K562 (cell line): ENCODE results near the gene CTDNEP1. TPM values are rescaled to one million over a fixed set of nuclear protein-coding genes. Genes with fewer than 3 reads are reported as not detected.

ENCODE experiments used
- ATAC-seq: fragments of 200-7000 bp; cut with Tn5 transposase; 3 replicates; pipeline ENCODE4 v1.9.1; 2020; ENCODE audit warnings: moderate library complexity
- BruUV-seq: library from RNA; stranded (reverse); fragments of 400-500 nt; replicated peaks from 2 replicates; lab custom pipeline; 2021; lab: Mats Ljungman, UMichigan
- CTCF ChIA-PET: fragments of 300-600 bp; formaldehyde crosslinking; extraction: SDS; loops from one replicate; lab custom pipeline; 2021; ENCODE audit warnings: low intra/inter-chr PET ratio; lab: Yijun Ruan, JAX
- POLR2A ChIA-PET: fragments of 300-600, 350-650 bp; sonication (Branson Sonifier 250); formaldehyde crosslinking; extraction: SDS; loops from one replicate; lab custom pipeline; 2021; ENCODE audit warnings: antibody characterized with exemption, inconsistent platforms; lab: Yijun Ruan, JAX
- DNase-seq, 4 experiments: peaks; one replicate each; pipeline versions ENCODE4 v3.0.0 to v3.0.0-alpha.2; 2011 to 2018; ENCODE audit warnings: low spot score in 3 of 4, mixed read lengths in 3 of 4; ENCODE audit errors: extremely low read depth in 1 of 4
- FAIRE-seq: peaks from 2 replicates; lab custom pipeline; 2011; peaks lifted over from hg19 to GRCh38; lab: Jason Lieb, UNC
- H2AFZ ChIP-seq: 2 replicates; pipeline ENCODE4 v1.6.0; 2011; ENCODE audit warnings: low read depth, low read length, control low read depth, inconsistent platforms
- H3K27ac ChIP-seq: fragments of 200-600 bp; 3 replicates; pipeline ENCODE4 v1.8.0; 2011; ENCODE audit warnings: low read depth, mild to moderate bottlenecking, control low read depth, inconsistent platforms, low read length, moderate library complexity, mixed read lengths; ENCODE audit errors: extremely low read depth
- H3K27me3 ChIP-seq, 2 experiments: fragments of 300-600 bp in 1 of 2; 2 replicates in 1 of 2; 3 replicates in 1 of 2; pipeline versions ENCODE4 v1.6.0 to v1.8.0; 2011; ENCODE audit warnings: inconsistent platforms in 2 of 2, low read length in 2 of 2, mild to moderate bottlenecking in 1 of 2, mixed read lengths in 1 of 2, moderate library complexity in 1 of 2; ENCODE audit not compliant: control insufficient read depth in 2 of 2, insufficient read depth in 2 of 2
- H3K36me3 ChIP-seq: fragments of 300-600 bp; 3 replicates; pipeline ENCODE4 v1.8.0; 2011; ENCODE audit warnings: mild to moderate bottlenecking, low read length, inconsistent platforms; ENCODE audit not compliant: control insufficient read depth, insufficient read depth
- H3K4me1 ChIP-seq, 2 experiments: fragments of 200-600 bp in 1 of 2; replicated peaks in 1 of 2; 2 replicates in 1 of 2; 3 replicates in 1 of 2; pipeline versions ENCODE4 v1.5.1 to v1.8.0; 2011; ENCODE audit warnings: inconsistent platforms in 2 of 2, low read length in 2 of 2, mild to moderate bottlenecking in 1 of 2, mixed read lengths in 1 of 2, moderate library complexity in 1 of 2; ENCODE audit not compliant: control insufficient read depth in 2 of 2, insufficient read depth in 2 of 2
- H3K4me2 ChIP-seq: 2 replicates; pipeline ENCODE4 v1.6.1; 2011; ENCODE audit warnings: low read length, control low read depth, inconsistent platforms, mixed read lengths; ENCODE audit not compliant: insufficient read depth
- H3K4me3 ChIP-seq: fragments of 200-600 bp; sonication (generic), shearing (Covaris generic); 2 replicates; pipeline ENCODE4 v1.5.1; 2016; ENCODE audit warnings: control low read depth, inconsistent platforms
- H3K79me2 ChIP-seq: fragments of 200-600 bp; 3 replicates; pipeline ENCODE4 v1.8.0; 2011; ENCODE audit warnings: low read length, inconsistent platforms; ENCODE audit not compliant: control insufficient read depth, insufficient read depth
- H3K9ac ChIP-seq, 2 experiments: 2 replicates each; pipeline versions ENCODE4 v1.6.0 to v1.6.1; 2011; ENCODE audit warnings: low read depth in 2 of 2, low read length in 2 of 2, control low read depth in 1 of 2, inconsistent platforms in 1 of 2, mild to moderate bottlenecking in 1 of 2, mixed read lengths in 1 of 2; ENCODE audit not compliant: insufficient read depth in 1 of 2
- H3K9me1 ChIP-seq: one replicate; pipeline ENCODE4 v1.6.0; 2011; ENCODE audit warnings: inconsistent platforms, mild to moderate bottlenecking, low read length, moderate library complexity; ENCODE audit not compliant: control insufficient read depth, insufficient read depth
- H3K9me3 ChIP-seq: replicated peaks from 2 replicates; pipeline ENCODE4 v1.5.1; 2011; ENCODE audit warnings: low read depth, low read length, inconsistent platforms; ENCODE audit not compliant: control insufficient read depth, insufficient read depth
- H4K20me1 ChIP-seq: replicated peaks from 2 replicates; pipeline ENCODE4 v1.6.1; 2011; ENCODE audit warnings: low read length, inconsistent platforms, mixed read lengths; ENCODE audit not compliant: control insufficient read depth, insufficient read depth
- DPF2 ChIP-seq: fragments of 450-650 bp; IDR thresholded peaks from 2 replicates; pipeline ENCODE4 v1.6.1; 2016
- MTA2 ChIP-seq: fragments of 450-650 bp; IDR thresholded peaks from 2 replicates; pipeline ENCODE4 v1.6.1; 2016; ENCODE audit warnings: low read depth
- POLR2A ChIP-seq: fragments of 450-650 bp; conservative IDR thresholded peaks from 2 replicates; pipeline ENCODE4 v1.6.1; 2016
- POLR2G ChIP-seq: fragments of 200-400 bp; formaldehyde crosslinking; IDR thresholded peaks from 2 replicates; pipeline ENCODE4 v1.6.1; 2017; ENCODE audit warnings: low read depth, mild to moderate bottlenecking, antibody characterized with exemption, low read length, moderate library complexity
- RBFOX2 ChIP-seq: fragments of 200-400 bp; formaldehyde crosslinking; IDR thresholded peaks from 2 replicates; pipeline ENCODE4 v1.6.1; 2017; ENCODE audit warnings: low read depth, mild to moderate bottlenecking, low read length, moderate library complexity
- SMARCC2 ChIP-seq: fragments of 450-650 bp; IDR thresholded peaks from 2 replicates; pipeline ENCODE4 v1.6.1; 2017; ENCODE audit warnings: antibody characterized with exemption, moderate library complexity, mild to moderate bottlenecking, low read depth
- U2AF1 ChIP-seq: fragments of 200-400 bp; formaldehyde crosslinking; optimal IDR thresholded peaks from 2 replicates; pipeline ENCODE3; 2017; ENCODE audit warnings: mild to moderate bottlenecking, low read depth, low read length, moderate library complexity
- WGBS: fragments of 100-300 bp; shearing (Covaris generic); methylation state at CpG from one replicate; pipeline ENCODE4 v1.1.6; 2016; ENCODE audit warnings: low coverage, mixed read lengths; ENCODE audit not compliant: insufficient coverage; ENCODE audit errors: missing lambda C conversion rate; 5-methylcytosine and 5-hydroxymethylcytosine counted together
- in situ Hi-C: fragments of 300-500 bp; cut with MboI; formaldehyde crosslinking; loops from 4 replicates; pipeline ENCODE4 v1.15.0; 2018; ENCODE audit warnings: inconsistent platforms, mixed read lengths
- intact Hi-C: fragments of 100-400 bp; cut with micrococcal nuclease; formaldehyde crosslinking; loops from 2 replicates; pipeline ENCODE4 v1.14.2; 2022
- polyA plus RNA-seq, 8 experiments: library from polyadenylated mRNA; depleted of rRNA in 4 of 8; stranded (reverse) in 5 of 8; unstranded in 3 of 8; fragments of >200 nt; fragmentation: Nextera tagmentation in 2 of 8; fragmentation: Illumina TruSeq in 1 of 8; extraction: Ambion mirVana in 2 of 8; extraction: Trizol in 1 of 8; gene quantifications; 2 replicates each; pipeline versions ENCODE4 v1.2.1 to v1.2.3, GENCODE V29; 2011 to 2014; ENCODE audit warnings: inconsistent platforms in 1 of 8, missing spikeins in 1 of 8
- total RNA-seq, 7 experiments: library from RNA; depleted of rRNA in 6 of 7; stranded (reverse); fragments of >200 nt in 6 of 7; fragmentation: Illumina TruSeq in 2 of 7; extraction: Trizol in 2 of 7; gene quantifications; 2 replicates each; pipeline versions ENCODE4 v1.2.1 to v1.2.3, GENCODE V29; 2011 to 2021; ENCODE audit warnings: low replicate concordance in 1 of 7
- TF ChIP-seq, protein P1 (sequence below), 3 experiments: fragments of 200-800 bp in 1 of 3; fragments of 250-450 bp in 1 of 3; fragments of 450-650 bp in 1 of 3; sonication (Bioruptor Pico) in 1 of 3; sonication (Bioruptor generic) in 1 of 3; formaldehyde crosslinking in 1 of 3; IDR thresholded peaks; 2 replicates each; pipeline versions ENCODE4 v1.6.1 to v1.8.0; 2016 to 2022; ENCODE audit warnings: mild to moderate bottlenecking in 2 of 3, missing genetic modification characterization in 2 of 3, missing compliant biosample characterization in 1 of 3, moderate library complexity in 1 of 3

CTDNEP1 gene
- total and polyA plus RNA-seq, 9 of the 15 experiments (the other 6 are each of a cell fraction or from before 2014, with no cell fraction given): 10.7 to 150 (median 28.5) TPM

DNA sequence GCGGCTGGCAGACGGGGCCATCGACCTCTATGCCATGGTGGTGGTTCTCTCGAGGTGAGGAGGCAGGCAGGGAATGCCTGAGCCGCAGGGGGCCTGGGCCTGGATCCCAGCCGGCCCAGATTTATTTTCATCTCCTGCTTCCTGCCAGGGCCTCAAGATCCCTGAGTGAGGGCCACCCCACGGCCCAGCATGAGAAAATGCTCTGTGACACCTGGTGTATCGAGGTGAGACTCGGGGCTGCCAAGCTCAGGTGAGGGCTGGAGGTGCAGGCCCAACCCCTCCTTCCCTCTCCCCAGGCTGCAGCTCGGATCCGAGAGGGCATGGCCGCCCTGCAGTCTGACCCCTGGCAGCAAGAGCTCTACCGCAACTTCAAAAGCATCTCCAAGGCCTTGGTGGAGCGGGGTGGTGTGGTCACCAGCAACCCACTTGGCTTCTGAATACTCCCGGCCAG is 26.8 kb downstream of the CTDNEP1 start:
- Histone ChIP-seq H3K36me3 (peaks cover 92% of the 10 kb centered on the region; the same call in 2 of the 3 replicates), H3K79me2 (peaks cover 18% of the 10 kb centered on the region), H3K4me3 (no peak overlapping the region), H2AFZ (no peak overlapping the region), H3K4me1 (peaks cover 6 to 45% of the 10 kb centered on the region in 2 experiments; a peak in 4 of 5 replicates), H4K20me1 (peaks cover 6% of the 10 kb centered on the region), H3K9ac (no peak overlapping the region), H3K9me3 (no peaks in the 10 kb centered on the region), H3K9me1 (peaks cover 6% of the 10 kb centered on the region), H3K27ac (no peak overlapping the region), H3K27me3 (no peaks in the 10 kb centered on the region), H3K4me2 (no peak overlapping the region)
- POLR2A ChIA-PET: interaction anchor here (7.7 kb wide), 1 partner anchor 11 kb away, joined by 73 read pairs; the partner anchor contains the start of gene DVL2
- 89% methylated on average over 7 of the region's 15 CpGs for WGBS
- DNase-seq (no peak), ATAC-seq (no peak), FAIRE-seq (no peak)
- BruUV-seq: no TSS peak
- CTCF ChIA-PET: no interaction called here
- intact Hi-C loops (no loop called here), in situ Hi-C loops (no loop called here)
- TF ChIP-seq RBFOX2 (peak; percentile 47; the same call in 1 of the 2 replicates), MTA2 (no peak), POLR2G (peak; percentile 50; the same call in 1 of the 2 replicates)

DNA sequence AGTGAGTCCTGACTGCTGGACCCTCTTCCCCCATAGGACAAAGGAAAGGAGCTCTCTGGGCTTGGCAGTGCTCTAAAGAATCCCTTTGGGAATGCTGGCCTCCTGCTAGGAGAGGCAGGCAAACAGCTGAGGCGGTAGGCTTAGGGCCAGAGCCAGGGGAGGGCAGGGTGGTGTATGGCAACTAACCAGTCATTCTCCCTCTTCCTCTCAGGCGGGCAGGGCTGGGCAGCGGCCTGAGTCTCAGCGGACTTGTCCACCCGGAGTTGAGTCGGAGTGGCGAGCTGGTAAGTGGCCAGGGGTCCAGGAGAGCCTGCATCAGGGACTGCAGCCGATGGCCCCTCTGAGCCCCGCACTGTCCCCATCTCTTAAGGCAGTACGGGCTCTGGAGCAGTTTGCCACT is 27.4 kb downstream of the CTDNEP1 start:
- ATAC-seq: no peak
- intact Hi-C loops (no loop called here), in situ Hi-C loops (no loop called here)
- POLR2A ChIA-PET: interaction anchor here (7.7 kb wide), 1 partner anchor 11 kb away, joined by 73 read pairs; the partner anchor contains the start of gene DVL2
- no peak overlapping the region for H2AFZ ChIP-seq
- H3K79me2 ChIP-seq: peaks cover 23% of the 10 kb centered on the region
- H3K9me3 ChIP-seq: no peaks in the 10 kb centered on the region
- peaks cover 10 to 44% of the 10 kb centered on the region in 2 experiments; a peak in 4 of 5 replicates for H3K4me1 ChIP-seq
- H3K4me2 ChIP-seq: no peak overlapping the region
- 77% methylated on average over 4 of the region's 10 CpGs for WGBS
- H3K36me3 ChIP-seq: peaks cover 86% of the 10 kb centered on the region; the same call in 2 of the 3 replicates
- TF ChIP-seq U2AF1 (no peak), DPF2 (no peak), POLR2A (peak; percentile 17; the same call in 1 of the 2 replicates), SMARCC2 (no peak), RBFOX2 (peak; percentile 37), POLR2G (peak; percentile 60; the same call in 1 of the 2 replicates)
- TF ChIP-seq, protein P1, sequence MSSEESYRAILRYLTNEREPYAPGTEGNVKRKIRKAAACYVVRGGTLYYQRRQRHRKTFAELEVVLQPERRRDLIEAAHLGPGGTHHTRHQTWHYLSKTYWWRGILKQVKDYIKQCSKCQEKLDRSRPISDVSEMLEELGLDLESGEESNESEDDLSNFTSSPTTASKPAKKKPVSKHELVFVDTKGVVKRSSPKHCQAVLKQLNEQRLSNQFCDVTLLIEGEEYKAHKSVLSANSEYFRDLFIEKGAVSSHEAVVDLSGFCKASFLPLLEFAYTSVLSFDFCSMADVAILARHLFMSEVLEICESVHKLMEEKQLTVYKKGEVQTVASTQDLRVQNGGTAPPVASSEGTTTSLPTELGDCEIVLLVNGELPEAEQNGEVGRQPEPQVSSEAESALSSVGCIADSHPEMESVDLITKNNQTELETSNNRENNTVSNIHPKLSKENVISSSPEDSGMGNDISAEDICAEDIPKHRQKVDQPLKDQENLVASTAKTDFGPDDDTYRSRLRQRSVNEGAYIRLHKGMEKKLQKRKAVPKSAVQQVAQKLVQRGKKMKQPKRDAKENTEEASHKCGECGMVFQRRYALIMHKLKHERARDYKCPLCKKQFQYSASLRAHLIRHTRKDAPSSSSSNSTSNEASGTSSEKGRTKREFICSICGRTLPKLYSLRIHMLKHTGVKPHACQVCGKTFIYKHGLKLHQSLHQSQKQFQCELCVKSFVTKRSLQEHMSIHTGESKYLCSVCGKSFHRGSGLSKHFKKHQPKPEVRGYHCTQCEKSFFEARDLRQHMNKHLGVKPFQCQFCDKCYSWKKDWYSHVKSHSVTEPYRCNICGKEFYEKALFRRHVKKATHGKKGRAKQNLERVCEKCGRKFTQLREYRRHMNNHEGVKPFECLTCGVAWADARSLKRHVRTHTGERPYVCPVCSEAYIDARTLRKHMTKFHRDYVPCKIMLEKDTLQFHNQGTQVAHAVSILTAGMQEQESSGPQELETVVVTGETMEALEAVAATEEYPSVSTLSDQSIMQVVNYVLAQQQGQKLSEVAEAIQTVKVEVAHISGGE (CRISPR knock-in tag; IDR thresholded peaks at IDR 0.05): no peak
- H3K4me3 ChIP-seq: no peak overlapping the region
- FAIRE-seq: no peak
- no peak overlapping the region for H3K27ac ChIP-seq
- peaks cover 6% of the 10 kb centered on the region for H3K9me1 ChIP-seq
- CTCF ChIA-PET: no interaction called here
- DNase-seq: no peak
- no peaks in the 10 kb centered on the region for H3K27me3 ChIP-seq
- H4K20me1 ChIP-seq: peaks cover 6% of the 10 kb centered on the region
- H3K9ac ChIP-seq: peak overlapping the region in 1 of 2 experiments; percentile 57; a peak in 2 of 4 replicates
- no TSS peak for BruUV-seq
